HG02970 (cell line): ENCODE measurements around the gene SLC4A7.
A peak's percentile ranks its signal among the peaks of the same experiment; 100 is the strongest.
"Not testable (repeated sequence)": the region's sequence is repeated elsewhere in the genome, so short reads cannot be mapped to it uniquely, and the experiment has no call there.

Source experiments
- ATAC-seq: cut with Tn5 transposase; IDR thresholded peaks from one replicate; pipeline ENCODE4 v1.9.1; 2021; ENCODE audit warnings: mild to moderate bottlenecking, moderate library complexity, moderate number of reproducible peaks; ENCODE audit not compliant: unreplicated experiment, low FRiP score

The SLC4A7 gene

GRCh38 chr3:27488821-27489220 lies 4.6 kb upstream of the SLC4A7 start:
- no peak for ATAC-seq

GRCh38 chr3:27487383-27487782 lies 3.2 kb upstream of the SLC4A7 start:
- no peak for ATAC-seq

GRCh38 chr3:27486336-27486735 lies 2.2 kb upstream of the SLC4A7 start:
- ATAC-seq: no peak

- no peak for ATAC-seq
Observed at GRCh38 chr3:27485866-27486265, 1.7 kb upstream of the SLC4A7 start.

GRCh38 chr3:27483117-27484014 lies 818 bp downstream of the SLC4A7 start:
- ATAC-seq: peak; percentile 11

- ATAC-seq: no peak
Observed at GRCh38 chr3:27479806-27480543, 4.2 kb downstream of the SLC4A7 start.

GRCh38 chr3:27471923-27472550 lies 12.1 kb downstream of the SLC4A7 start:
- ATAC-seq: no peak

GRCh38 chr3:27468283-27468886 lies 15.8 kb downstream of the SLC4A7 start:
- ATAC-seq: no peak

- ATAC-seq: peak; percentile 89
Observed at GRCh38 chr3:27467545-27467944, 16.6 kb downstream of the SLC4A7 start.

- no peak for ATAC-seq
Observed at GRCh38 chr3:27464646-27465045, 19.5 kb downstream of the SLC4A7 start.

- no peak for ATAC-seq
Observed at GRCh38 chr3:27462228-27462627, 22.0 kb downstream of the SLC4A7 start.

- no peak for ATAC-seq
Observed at GRCh38 chr3:27458929-27459328, 25.3 kb downstream of the SLC4A7 start.

- ATAC-seq: no peak
Observed at GRCh38 chr3:27456554-27456953, 27.6 kb downstream of the SLC4A7 start.

GRCh38 chr3:27454914-27455313 lies 29.3 kb downstream of the SLC4A7 start:
- no peak for ATAC-seq

- no peak for ATAC-seq
Observed at GRCh38 chr3:27454461-27454860, 29.7 kb downstream of the SLC4A7 start.

- ATAC-seq: no peak
Observed at GRCh38 chr3:27452368-27453090, 31.7 kb downstream of the SLC4A7 start.

GRCh38 chr3:27451842-27452241 lies 32.3 kb downstream of the SLC4A7 start:
- ATAC-seq: no peak

GRCh38 chr3:27451251-27451650 lies 32.9 kb downstream of the SLC4A7 start:
- no peak for ATAC-seq

- no peak for ATAC-seq
Observed at GRCh38 chr3:27449530-27450150, 34.5 kb downstream of the SLC4A7 start.

GRCh38 chr3:27442995-27443394 lies 41.2 kb downstream of the SLC4A7 start:
- ATAC-seq: not testable (repeated sequence)
